ENCODE data around the gene IL17C. TPM values are rescaled to one million over a fixed set of nuclear protein-coding genes. Genes with fewer than 3 reads are reported as not detected.

Gene IL17C
- total RNA-seq, 1 experiment from 2014 or later = not detected

GRCh38 chr16:88651989-88652761, 13.8 kb downstream of the IL17C start:
- no peaks in the 10 kb centered on the region for H3K4me1 ChIP-seq (ENCODE audit: insufficient read depth, low read length)
- H3K27ac ChIP-seq (ENCODE audit: low read length) = no peak overlapping the region
- DNase-seq (no peak), ATAC-seq (no peak)
- H3K9ac ChIP-seq (ENCODE audit: low read length) = no peak overlapping the region
- no peak overlapping the region for H3K4me3 ChIP-seq (ENCODE audit: low read length)
- no peaks in the 10 kb centered on the region for H3K79me2 ChIP-seq (ENCODE audit: low read length)
- no peak for TF ChIP-seq EZH2 (IDR thresholded peaks at IDR 0.05; ENCODE audit: low read length, unreplicated experiment)
- no peak for TF ChIP-seq EZH2phosphoT487 (IDR thresholded peaks at IDR 0.05; ENCODE audit: borderline replicate concordance, low read length)
- TF ChIP-seq CTCF (conservative IDR thresholded peaks at IDR 0.05; ENCODE audit: low read depth, low read length) = no peak
- no peak overlapping the region for H3K4me2 ChIP-seq (ENCODE audit: low read length)
- no peaks in the 10 kb centered on the region for H3K9me2 ChIP-seq (replicated peaks; ENCODE audit: low read length)
- TSS peak; percentile 49 for BruUV-seq (replicated peaks)
- ChIA-PET CTCF (no interaction called here), POLR2A (ENCODE audit: unreplicated experiment) (no interaction called here)
- H3K27me3 ChIP-seq (ENCODE audit: low read length) = no peaks in the 10 kb centered on the region
- no peaks in the 10 kb centered on the region for H4K20me1 ChIP-seq (ENCODE audit: low read length)
- H3K9me3 ChIP-seq (ENCODE audit: low read length) = no peaks in the 10 kb centered on the region
- H3F3A ChIP-seq (ENCODE audit: low read length, unreplicated experiment) = no peaks in the 10 kb centered on the region
- no peaks in the 10 kb centered on the region for H3K36me3 ChIP-seq (ENCODE audit: low read depth, low read length)
- no peak overlapping the region for H2AFZ ChIP-seq (ENCODE audit: low read length)
- intact Hi-C loops (cut with micrococcal nuclease) = no loop called here

- H3K27ac ChIP-seq (ENCODE audit: low read length) = no peak overlapping the region
- ChIA-PET CTCF (no interaction called here), POLR2A (ENCODE audit: unreplicated experiment) (no interaction called here)
- intact Hi-C loops (cut with micrococcal nuclease) = no loop called here
- H3K9me2 ChIP-seq (replicated peaks; ENCODE audit: low read length) = no peaks in the 10 kb centered on the region
- H3K79me2 ChIP-seq (ENCODE audit: low read length) = no peaks in the 10 kb centered on the region
- H4K20me1 ChIP-seq (ENCODE audit: low read length) = no peaks in the 10 kb centered on the region
- H3K36me3 ChIP-seq (ENCODE audit: low read depth, low read length) = no peaks in the 10 kb centered on the region
- no peak overlapping the region for H3K4me3 ChIP-seq (ENCODE audit: low read length)
- H3K9me3 ChIP-seq (ENCODE audit: low read length) = no peaks in the 10 kb centered on the region
- no TSS peak for BruUV-seq (replicated peaks)
- H3F3A ChIP-seq (ENCODE audit: low read length, unreplicated experiment) = no peaks in the 10 kb centered on the region
- H3K9ac ChIP-seq (ENCODE audit: low read length) = no peak overlapping the region
- no peaks in the 10 kb centered on the region for H3K27me3 ChIP-seq (ENCODE audit: low read length)
- H2AFZ ChIP-seq (ENCODE audit: low read length) = no peak overlapping the region
- ATAC-seq (no peak), DNase-seq (no peak)
- no peaks in the 10 kb centered on the region for H3K4me1 ChIP-seq (ENCODE audit: insufficient read depth, low read length)
- no peak overlapping the region for H3K4me2 ChIP-seq (ENCODE audit: low read length)
- no peak for TF ChIP-seq EZH2 (IDR thresholded peaks at IDR 0.05; ENCODE audit: low read length, unreplicated experiment)
- no peak for TF ChIP-seq EZH2phosphoT487 (IDR thresholded peaks at IDR 0.05; ENCODE audit: borderline replicate concordance, low read length)
- TF ChIP-seq CTCF (conservative IDR thresholded peaks at IDR 0.05; ENCODE audit: low read depth, low read length) = no peak
Observed at GRCh38 chr16:88652762-88653063, 14.3 kb downstream of the IL17C start.

DNA sequence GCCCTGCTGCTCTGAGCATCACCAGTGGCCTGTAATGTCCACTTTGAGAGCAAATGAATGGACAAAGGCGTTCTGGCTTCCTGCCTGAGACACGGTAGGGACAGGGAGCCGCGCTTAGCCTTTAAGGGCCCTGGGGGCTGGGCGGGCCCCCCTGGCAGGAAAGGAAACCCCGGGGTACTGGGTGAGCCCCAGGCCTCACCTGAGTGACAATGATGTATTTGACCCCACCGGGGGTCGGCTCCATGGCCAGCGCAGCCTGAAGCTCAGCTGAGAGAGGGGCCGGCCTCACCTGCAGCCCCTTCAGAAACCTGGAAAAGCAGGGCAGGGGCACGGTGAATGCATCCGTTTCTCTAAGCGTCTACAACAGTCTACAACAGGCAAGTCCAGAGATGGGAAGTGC, 14.7 kb downstream of the IL17C start:
- no peak overlapping the region for H3K27ac ChIP-seq (ENCODE audit: low read length)
- no peaks in the 10 kb centered on the region for H3K27me3 ChIP-seq (ENCODE audit: low read length)
- no peaks in the 10 kb centered on the region for H3K79me2 ChIP-seq (ENCODE audit: low read length)
- no peak overlapping the region for H3K9ac ChIP-seq (ENCODE audit: low read length)
- no TSS peak for BruUV-seq (replicated peaks)
- H3K36me3 ChIP-seq (ENCODE audit: low read depth, low read length) = no peaks in the 10 kb centered on the region
- DNase-seq = no peak
- no peak overlapping the region for H2AFZ ChIP-seq (ENCODE audit: low read length)
- H4K20me1 ChIP-seq (ENCODE audit: low read length) = no peaks in the 10 kb centered on the region
- no peak for TF ChIP-seq CTCF (conservative IDR thresholded peaks at IDR 0.05; ENCODE audit: low read depth, low read length)
- TF ChIP-seq EZH2phosphoT487 (IDR thresholded peaks at IDR 0.05; ENCODE audit: borderline replicate concordance, low read length) = no peak
- no peaks in the 10 kb centered on the region for H3K9me3 ChIP-seq (ENCODE audit: low read length)
- POLR2A ChIA-PET (ENCODE audit: unreplicated experiment) = no interaction called here
- H3K4me3 ChIP-seq (ENCODE audit: low read length) = no peak overlapping the region
- CTCF ChIA-PET = no interaction called here
- no peak overlapping the region for H3K4me2 ChIP-seq (ENCODE audit: low read length)
- intact Hi-C loops (cut with micrococcal nuclease) = no loop called here
- no peaks in the 10 kb centered on the region for H3K4me1 ChIP-seq (ENCODE audit: insufficient read depth, low read length)
- H3K9me2 ChIP-seq (replicated peaks; ENCODE audit: low read length) = no peaks in the 10 kb centered on the region
- no peak for ATAC-seq
- H3F3A ChIP-seq (ENCODE audit: low read length, unreplicated experiment) = no peaks in the 10 kb centered on the region
